ENCODE results near the gene CPNE4. TPM values are rescaled to one million over a fixed set of nuclear protein-coding genes. Genes with fewer than 3 reads are reported as not detected.

Gene CPNE4
- total RNA-seq, 1 experiment from 2014 or later, result 1.9 TPM

GRCh38 chr3:131821191-131821762 lies 213.5 kb downstream of the CPNE4 start:
- no peak overlapping the region for H2AFZ ChIP-seq (ENCODE audit: low read length)
- no peak overlapping the region for H2AK5ac ChIP-seq (ENCODE audit: insufficient read length, low read length)
- no peaks in the 10 kb centered on the region for H3K79me1 ChIP-seq (ENCODE audit: insufficient read depth, low read depth, low read length, poor library complexity, severe bottlenecking)

More at GRCh38 chr3:131821191-131821762, 213.5 kb downstream of the CPNE4 start:
- H2BK120ac ChIP-seq (ENCODE audit: low read depth, low read length, poor library complexity, severe bottlenecking), result no peak overlapping the region
- H3K9me3 ChIP-seq (ENCODE audit: control insufficient read depth, low read depth, low read length), result no peaks in the 10 kb centered on the region
- no peaks in the 10 kb centered on the region for H3K79me2 ChIP-seq (ENCODE audit: insufficient read depth, low read length)
- H2BK12ac ChIP-seq (ENCODE audit: insufficient read length, low read depth, low read length), result no peak overlapping the region
- H3K27ac ChIP-seq (ENCODE audit: insufficient read length, low read depth, low read length), result no peak overlapping the region
- H4K91ac ChIP-seq (ENCODE audit: insufficient read length, low read depth, low read length), result no peak overlapping the region
- Mint-ChIP-seq H3K27ac (peak overlapping the region in 2 of 3 experiments; percentile 45 to 79; a peak in 3 of 7 replicates), H3K27me3 (ENCODE audit: low read depth) (no peaks in the 10 kb centered on the region), H3K36me3 (ENCODE audit: insufficient read depth in 1 of 3, low read depth in 3 of 3) (no peaks in the 10 kb centered on the region), H3K9me3 (no peaks in the 10 kb centered on the region), H3K4me3 (no peak overlapping the region), H3K4me1 (peaks cover 11 to 16% of the 10 kb centered on the region in 2 experiments)
- H4K8ac ChIP-seq (replicated peaks; ENCODE audit: insufficient read length, low read depth, low read length), result no peak overlapping the region
- no peak overlapping the region for H2BK20ac ChIP-seq (ENCODE audit: low read depth, low read length, poor library complexity, severe bottlenecking)
- H3K4me1 ChIP-seq (ENCODE audit: insufficient read depth, low read length), result no peaks in the 10 kb centered on the region; the same call in 1 of the 2 replicates
- no peak overlapping the region for H3K4me2 ChIP-seq (ENCODE audit: insufficient read depth, insufficient read length, low read length)
- no peak overlapping the region for H3K23ac ChIP-seq (ENCODE audit: insufficient read length, low read depth, low read length)
- WGBS (ENCODE audit: extremely low coverage, insufficient read length, low lambda C conversion rate), result no CpG with 5 or more reads among the region's 3 CpGs
- no peak overlapping the region for H4K5ac ChIP-seq (ENCODE audit: insufficient read length, low read depth, low read length)
- H3K14ac ChIP-seq (ENCODE audit: insufficient read depth, low read length), result no peak overlapping the region
- TF ChIP-seq, protein P1, sequence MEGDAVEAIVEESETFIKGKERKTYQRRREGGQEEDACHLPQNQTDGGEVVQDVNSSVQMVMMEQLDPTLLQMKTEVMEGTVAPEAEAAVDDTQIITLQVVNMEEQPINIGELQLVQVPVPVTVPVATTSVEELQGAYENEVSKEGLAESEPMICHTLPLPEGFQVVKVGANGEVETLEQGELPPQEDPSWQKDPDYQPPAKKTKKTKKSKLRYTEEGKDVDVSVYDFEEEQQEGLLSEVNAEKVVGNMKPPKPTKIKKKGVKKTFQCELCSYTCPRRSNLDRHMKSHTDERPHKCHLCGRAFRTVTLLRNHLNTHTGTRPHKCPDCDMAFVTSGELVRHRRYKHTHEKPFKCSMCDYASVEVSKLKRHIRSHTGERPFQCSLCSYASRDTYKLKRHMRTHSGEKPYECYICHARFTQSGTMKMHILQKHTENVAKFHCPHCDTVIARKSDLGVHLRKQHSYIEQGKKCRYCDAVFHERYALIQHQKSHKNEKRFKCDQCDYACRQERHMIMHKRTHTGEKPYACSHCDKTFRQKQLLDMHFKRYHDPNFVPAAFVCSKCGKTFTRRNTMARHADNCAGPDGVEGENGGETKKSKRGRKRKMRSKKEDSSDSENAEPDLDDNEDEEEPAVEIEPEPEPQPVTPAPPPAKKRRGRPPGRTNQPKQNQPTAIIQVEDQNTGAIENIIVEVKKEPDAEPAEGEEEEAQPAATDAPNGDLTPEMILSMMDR (conservative IDR thresholded peaks at IDR 0.05), result no peak
- H3K27me3 ChIP-seq (ENCODE audit: insufficient read depth, low read length), result no peaks in the 10 kb centered on the region
- H3K18ac ChIP-seq (ENCODE audit: insufficient read length, low read depth, low read length), result no peak overlapping the region
- no peaks in the 10 kb centered on the region for H4K20me1 ChIP-seq (ENCODE audit: control insufficient read depth, insufficient read depth, insufficient read length)
- no peak overlapping the region for H3K56ac ChIP-seq (ENCODE audit: insufficient read length, low read depth, low read length)
- DNase-seq, result no peak
- H2BK5ac ChIP-seq (ENCODE audit: insufficient read length, low read length), result no peak overlapping the region
- H3K4ac ChIP-seq (ENCODE audit: low read depth, low read length), result no peak overlapping the region
- no peaks in the 10 kb centered on the region for H3K23me2 ChIP-seq (ENCODE audit: insufficient read length, low read depth, low read length, poor library complexity, severe bottlenecking)
- H3K9ac ChIP-seq (ENCODE audit: extremely low read depth, insufficient read length, low read length), result no peak overlapping the region
- H3T11ph ChIP-seq (ENCODE audit: low read length), result no peak overlapping the region
- no peak overlapping the region for H2BK15ac ChIP-seq (ENCODE audit: low read depth, low read length)
